Keratinocyte (primary cell): ENCODE measurements around the gene PCDH1. TPM values are rescaled to one million over a fixed set of nuclear protein-coding genes. Genes with fewer than 3 reads are reported as not detected.

Experiments
- DNase-seq: peaks from one replicate; pipeline ENCODE4 v3.0.0-alpha.2; 2011; ENCODE audit warnings: low read depth, missing footprints, low spot score
- FAIRE-seq: peaks from 2 replicates; lab custom pipeline; 2011; peaks lifted over from hg19 to GRCh38; lab: Jason Lieb, UNC
- H2AFZ ChIP-seq: 2 replicates; pipeline ENCODE4 v1.6.0; 2012; ENCODE audit warnings: low read length, control low read depth, inconsistent platforms; ENCODE audit not compliant: control insufficient read depth
- H3K27ac ChIP-seq: 2 replicates; pipeline ENCODE4 v1.5.1; 2011; ENCODE audit warnings: low read length; ENCODE audit not compliant: control insufficient read depth, insufficient read depth
- H3K27me3 ChIP-seq: 3 replicates; pipeline ENCODE4 v1.6.0; 2011; ENCODE audit warnings: low read length; ENCODE audit not compliant: control insufficient read depth, insufficient read depth; ENCODE audit errors: extremely low read depth
- H3K36me3 ChIP-seq, 2 experiments: 2 replicates in 1 of 2; 3 replicates in 1 of 2; pipeline ENCODE4 v1.5.1; 2011; ENCODE audit warnings: low read length in 2 of 2, mild to moderate bottlenecking in 1 of 2; ENCODE audit not compliant: control insufficient read depth in 2 of 2, insufficient read depth in 2 of 2; ENCODE audit errors: extremely low read depth in 1 of 2
- H3K4me1 ChIP-seq: 3 replicates; pipeline ENCODE4 v1.5.1; 2011; ENCODE audit warnings: low read length; ENCODE audit not compliant: control insufficient read depth, insufficient read depth; ENCODE audit errors: extremely low read depth
- H3K4me2 ChIP-seq: 3 replicates; pipeline ENCODE4 v1.6.0; 2011; ENCODE audit warnings: low read depth, low read length; ENCODE audit not compliant: control insufficient read depth, insufficient read depth; ENCODE audit errors: extremely low read depth
- H3K4me3 ChIP-seq, 3 experiments: fragments of 200-600 bp in 1 of 3; sonication (generic) in 1 of 3; 2 replicates in 2 of 3; 3 replicates in 1 of 3; pipeline ENCODE4 v1.5.1; 2011 to 2016; ENCODE audit warnings: low read length in 3 of 3, mild to moderate bottlenecking in 3 of 3, control low read depth in 2 of 3, inconsistent platforms in 1 of 3, low read depth in 1 of 3, mixed read lengths in 1 of 3, mixed run types in 1 of 3, moderate library complexity in 1 of 3; ENCODE audit not compliant: control insufficient read depth in 2 of 3, insufficient read depth in 2 of 3; ENCODE audit errors: extremely low read depth in 1 of 3
- H3K79me2 ChIP-seq: 2 replicates; pipeline ENCODE4 v1.6.0; 2012; ENCODE audit warnings: low read length; ENCODE audit not compliant: control insufficient read depth, insufficient read depth
- H3K9ac ChIP-seq: 3 replicates; pipeline ENCODE4 v1.6.0; 2011; ENCODE audit warnings: low read length; ENCODE audit not compliant: control insufficient read depth, insufficient read depth; ENCODE audit errors: extremely low read depth
- H3K9me1 ChIP-seq: 3 replicates; pipeline ENCODE4 v1.6.0; 2011; ENCODE audit warnings: low read length; ENCODE audit not compliant: control insufficient read depth, insufficient read depth; ENCODE audit errors: extremely low read depth
- H3K9me3 ChIP-seq: 2 replicates; pipeline ENCODE4 v1.5.1; 2012; ENCODE audit warnings: low read depth, low read length; ENCODE audit not compliant: control insufficient read depth
- H4K20me1 ChIP-seq: 3 replicates; pipeline ENCODE4 v1.6.0; 2011; ENCODE audit warnings: low read length; ENCODE audit not compliant: control insufficient read depth, insufficient read depth; ENCODE audit errors: extremely low read depth
- EZH2 ChIP-seq: IDR thresholded peaks from one replicate; pipeline ENCODE4 v1.6.1; 2012; ENCODE audit warnings: inconsistent platforms, mild to moderate bottlenecking, low read length, moderate library complexity
- dilution Hi-C: fragments of 300-500 bp; cut with MboI; formaldehyde crosslinking; loops from one replicate; pipeline ENCODE4 v1.7.0; 2020; ENCODE audit warnings: low sequenced_read_pairs; ENCODE audit not compliant: extremely low pct_ligation_motif_present
- polyA plus RNA-seq, 5 experiments: library from polyadenylated mRNA; depleted of rRNA in 3 of 5; stranded (reverse) in 3 of 5; stranded (forward) in 1 of 5; unstranded in 1 of 5; fragments of >200 nt; gene quantifications; 1 replicate in 1 of 5; 2 replicates in 3 of 5; 3 replicates in 1 of 5; pipeline versions ENCODE4 v1.2.1 to v1.2.3, GENCODE V29; 2011 to 2012; ENCODE audit warnings: missing spikeins in 2 of 5, low read depth in 1 of 5, low replicate concordance in 1 of 5
- TF ChIP-seq, protein P1 (sequence below), 3 experiments: IDR thresholded peaks in 1 of 3; conservative IDR thresholded peaks in 1 of 3; optimal IDR thresholded peaks in 1 of 3; 2 replicates in 2 of 3; 3 replicates in 1 of 3; pipeline versions ENCODE3 to v1.5.1; 2011; ENCODE audit warnings: low read length in 3 of 3, mild to moderate bottlenecking in 3 of 3, moderate library complexity in 2 of 3, control low read depth in 1 of 3, inconsistent platforms in 1 of 3; ENCODE audit not compliant: insufficient read depth in 2 of 3; ENCODE audit errors: extremely low read depth in 1 of 3

Gene PCDH1
- polyA plus RNA-seq, 1 donor (not counting 4 experiments of a cell fraction or from before 2014, with no cell fraction given) = 10.0 TPM

DNA sequence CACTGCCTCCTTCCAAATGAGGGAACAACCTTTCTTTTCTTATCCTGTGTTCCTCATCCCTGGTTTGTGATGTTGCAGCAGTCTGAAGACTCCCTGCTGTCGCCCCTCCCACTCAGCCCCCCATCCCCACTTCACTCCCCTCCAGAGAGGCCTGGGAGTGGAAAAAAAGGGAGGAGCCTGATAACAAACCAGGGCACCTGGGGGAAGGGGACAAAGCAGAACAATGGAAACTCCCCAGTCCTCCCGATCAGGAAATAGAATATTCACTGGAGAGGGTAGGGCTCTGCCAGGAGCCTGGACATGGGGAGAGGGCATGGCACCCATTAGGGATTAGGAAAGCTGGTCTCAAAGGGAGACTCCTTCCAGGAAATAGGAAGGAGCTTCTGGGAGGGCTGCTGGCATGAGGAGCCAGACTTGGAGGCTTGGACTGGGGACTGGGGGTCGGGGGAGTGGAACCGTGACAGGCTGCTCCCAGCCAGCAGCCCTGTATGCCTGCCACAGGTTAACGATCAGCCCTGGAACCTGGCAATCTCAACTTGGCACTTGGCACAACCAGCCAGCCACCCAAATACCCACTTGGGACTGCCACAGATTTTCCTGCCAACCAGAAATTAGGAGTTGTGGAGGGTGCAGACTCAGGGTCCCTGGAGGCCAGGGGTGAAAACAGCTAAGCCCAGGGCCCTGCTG, 20.0 kb downstream of the PCDH1 start:
- Histone ChIP-seq H3K9ac (no peak overlapping the region), H3K4me2 (no peak overlapping the region)
- dilution Hi-C loops = no loop called here

DNA sequence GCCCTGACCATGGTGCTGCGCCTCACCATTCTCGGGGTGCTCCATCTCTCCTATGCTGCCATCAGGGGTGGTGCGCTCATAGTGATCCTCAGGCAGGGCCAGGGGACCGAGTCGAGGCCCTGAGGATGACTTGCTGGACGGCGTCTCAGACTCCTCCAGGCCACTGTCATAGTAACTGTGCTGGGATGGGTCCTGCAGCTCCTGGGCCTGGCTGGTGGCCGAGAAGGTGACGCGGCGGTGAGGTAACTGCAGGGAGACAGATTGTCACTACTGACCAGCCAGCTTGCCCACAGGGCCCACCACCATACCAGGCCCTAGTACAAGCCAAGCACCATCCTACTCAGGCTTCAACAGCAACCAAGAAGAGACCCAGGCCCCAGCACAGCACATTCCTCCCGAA, 21.0 kb downstream of the PCDH1 start:
- H3K36me3 ChIP-seq = peaks cover 0 to 3% of the 10 kb centered on the region in 2 experiments
- no peak overlapping the region for H3K9ac ChIP-seq
- no peaks in the 10 kb centered on the region for H3K79me2 ChIP-seq
- TF ChIP-seq, protein P1, sequence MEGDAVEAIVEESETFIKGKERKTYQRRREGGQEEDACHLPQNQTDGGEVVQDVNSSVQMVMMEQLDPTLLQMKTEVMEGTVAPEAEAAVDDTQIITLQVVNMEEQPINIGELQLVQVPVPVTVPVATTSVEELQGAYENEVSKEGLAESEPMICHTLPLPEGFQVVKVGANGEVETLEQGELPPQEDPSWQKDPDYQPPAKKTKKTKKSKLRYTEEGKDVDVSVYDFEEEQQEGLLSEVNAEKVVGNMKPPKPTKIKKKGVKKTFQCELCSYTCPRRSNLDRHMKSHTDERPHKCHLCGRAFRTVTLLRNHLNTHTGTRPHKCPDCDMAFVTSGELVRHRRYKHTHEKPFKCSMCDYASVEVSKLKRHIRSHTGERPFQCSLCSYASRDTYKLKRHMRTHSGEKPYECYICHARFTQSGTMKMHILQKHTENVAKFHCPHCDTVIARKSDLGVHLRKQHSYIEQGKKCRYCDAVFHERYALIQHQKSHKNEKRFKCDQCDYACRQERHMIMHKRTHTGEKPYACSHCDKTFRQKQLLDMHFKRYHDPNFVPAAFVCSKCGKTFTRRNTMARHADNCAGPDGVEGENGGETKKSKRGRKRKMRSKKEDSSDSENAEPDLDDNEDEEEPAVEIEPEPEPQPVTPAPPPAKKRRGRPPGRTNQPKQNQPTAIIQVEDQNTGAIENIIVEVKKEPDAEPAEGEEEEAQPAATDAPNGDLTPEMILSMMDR (optimal IDR thresholded peaks at IDR 0.05 in 1 of 3, IDR thresholded peaks at IDR 0.05 in 1 of 3, conservative IDR thresholded peaks at IDR 0.05 in 1 of 3; ENCODE audit: extremely low read depth in 1 of 3, insufficient read depth in 2 of 3, low read length in 3 of 3) = no peak
- no peak for TF ChIP-seq EZH2
- H3K27me3 ChIP-seq = peaks cover 3% of the 10 kb centered on the region
- no peak overlapping the region for H3K27ac ChIP-seq
- DNase-seq (no peak), FAIRE-seq (no peak)
- H3K4me3 ChIP-seq = no peak overlapping the region
- H3K4me2 ChIP-seq = no peak overlapping the region
- dilution Hi-C loops = no loop called here
- no peaks in the 10 kb centered on the region for H3K4me1 ChIP-seq
- H4K20me1 ChIP-seq = no peaks in the 10 kb centered on the region
- no peaks in the 10 kb centered on the region for H3K9me1 ChIP-seq
- no peak overlapping the region for H2AFZ ChIP-seq
- no peaks in the 10 kb centered on the region for H3K9me3 ChIP-seq

More for the DNA sequence above, 20.0 kb downstream of the PCDH1 start:
- H3K79me2 ChIP-seq = no peaks in the 10 kb centered on the region
- peaks cover 3% of the 10 kb centered on the region for H3K27me3 ChIP-seq
- no peak overlapping the region for H3K27ac ChIP-seq
- no peaks in the 10 kb centered on the region for H4K20me1 ChIP-seq
- H3K36me3 ChIP-seq = peaks cover 0 to 3% of the 10 kb centered on the region in 2 experiments
- H3K9me3 ChIP-seq = no peaks in the 10 kb centered on the region
- TF ChIP-seq, protein P1 (optimal IDR thresholded peaks at IDR 0.05 in 1 of 3, IDR thresholded peaks at IDR 0.05 in 1 of 3, conservative IDR thresholded peaks at IDR 0.05 in 1 of 3; ENCODE audit: extremely low read depth in 1 of 3, insufficient read depth in 2 of 3, low read length in 3 of 3) = no peak
- TF ChIP-seq EZH2 = no peak
- no peak overlapping the region for H2AFZ ChIP-seq
- no peaks in the 10 kb centered on the region for H3K9me1 ChIP-seq
- FAIRE-seq = no peak
- H3K4me3 ChIP-seq = no peak overlapping the region
- H3K4me1 ChIP-seq = no peaks in the 10 kb centered on the region
- no peak for DNase-seq
